Measurements from ENCODE around the gene NEURL1.
"Not testable (repeated sequence)": the region's sequence is repeated elsewhere in the genome, so short reads cannot be mapped to it uniquely, and the experiment has no call there.

Gene NEURL1

DNA sequence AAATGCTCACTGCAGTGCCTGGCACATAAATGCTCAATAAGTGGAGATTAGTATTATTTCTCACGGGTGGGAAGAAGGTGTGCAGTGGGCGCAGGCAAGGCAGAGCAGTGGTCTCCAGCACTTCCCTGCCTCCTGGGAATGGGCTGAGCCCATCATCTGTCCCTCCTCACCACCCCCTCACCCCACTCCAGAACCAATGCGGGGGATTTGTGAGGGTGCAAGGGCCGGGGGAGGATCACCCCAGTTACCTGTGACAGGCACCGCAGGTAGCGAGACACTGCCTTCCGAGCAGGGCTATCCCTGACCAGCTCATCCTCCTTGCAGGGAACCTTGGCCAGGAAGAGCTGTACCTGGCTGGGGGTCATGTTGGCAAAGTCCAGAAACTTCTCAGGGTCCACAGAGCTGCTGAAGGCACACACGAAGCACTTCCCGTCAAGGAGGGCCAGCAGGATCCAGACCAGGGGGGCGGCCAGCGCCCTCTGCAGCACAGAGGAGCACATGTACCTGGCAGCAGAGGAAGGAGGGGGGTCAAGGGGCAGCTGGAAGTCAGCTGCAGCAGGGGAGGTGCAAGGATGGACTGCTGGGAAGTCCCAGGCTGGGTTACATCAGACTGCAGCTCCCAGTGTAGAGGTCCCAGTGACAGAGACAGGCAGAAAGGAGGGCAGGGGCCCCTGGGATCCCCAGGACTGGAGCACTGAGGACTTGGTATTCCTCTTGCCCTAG, 17.3 kb upstream of the NEURL1 start:
- Histone ChIP-seq H3K4me3 (ENCODE audit: insufficient read depth, low read depth, low read length, poor library complexity, severe bottlenecking) (no peak overlapping the region), H3K27me3 (replicated peaks; ENCODE audit: control insufficient read depth, insufficient read depth, low read length, poor library complexity, severe bottlenecking) (no peaks in the 10 kb centered on the region), H3K9me3 (ENCODE audit: control insufficient read depth, low read length) (no peaks in the 10 kb centered on the region), H3K4me1 (ENCODE audit: control insufficient read depth, insufficient read depth, low read length, poor library complexity, severe bottlenecking) (peaks cover 13% of the 10 kb centered on the region), H3K36me3 (ENCODE audit: control insufficient read depth, insufficient read depth, low read length) (no peaks in the 10 kb centered on the region), H3K27ac (ENCODE audit: insufficient read depth, low read length, poor library complexity, severe bottlenecking) (no peak overlapping the region)
- DNase-seq = no peak

DNA sequence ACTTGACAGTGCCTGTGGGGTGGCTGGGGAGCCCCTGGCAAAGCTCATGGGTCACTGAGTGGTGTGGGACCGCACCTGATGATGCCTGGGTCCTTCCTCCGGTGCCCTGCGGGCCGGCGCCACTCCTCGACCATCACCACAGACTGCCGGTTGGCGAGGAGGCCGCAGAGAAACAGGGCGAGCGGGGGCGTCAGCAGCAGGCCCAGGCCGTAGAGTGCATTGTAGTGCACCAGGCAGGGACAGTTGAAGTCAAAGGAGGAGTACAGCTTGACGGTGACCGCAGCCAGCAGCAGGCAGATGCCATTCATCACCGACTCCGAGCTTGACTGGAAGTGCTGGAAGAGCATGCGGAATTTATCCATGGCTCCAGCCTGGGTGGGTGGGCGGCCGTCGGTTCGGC, 14.8 kb upstream of the NEURL1 start:
- no peak for DNase-seq
- Histone ChIP-seq H3K4me1 (ENCODE audit: control insufficient read depth, insufficient read depth, low read length, poor library complexity, severe bottlenecking) (no peaks in the 10 kb centered on the region), H3K9me3 (ENCODE audit: control insufficient read depth, low read length) (no peaks in the 10 kb centered on the region), H3K27ac (ENCODE audit: insufficient read depth, low read length, poor library complexity, severe bottlenecking) (no peak overlapping the region), H3K36me3 (ENCODE audit: control insufficient read depth, insufficient read depth, low read length) (no peaks in the 10 kb centered on the region), H3K27me3 (replicated peaks; ENCODE audit: control insufficient read depth, insufficient read depth, low read length, poor library complexity, severe bottlenecking) (no peaks in the 10 kb centered on the region), H3K4me3 (ENCODE audit: insufficient read depth, low read depth, low read length, poor library complexity, severe bottlenecking) (no peak overlapping the region)

DNA sequence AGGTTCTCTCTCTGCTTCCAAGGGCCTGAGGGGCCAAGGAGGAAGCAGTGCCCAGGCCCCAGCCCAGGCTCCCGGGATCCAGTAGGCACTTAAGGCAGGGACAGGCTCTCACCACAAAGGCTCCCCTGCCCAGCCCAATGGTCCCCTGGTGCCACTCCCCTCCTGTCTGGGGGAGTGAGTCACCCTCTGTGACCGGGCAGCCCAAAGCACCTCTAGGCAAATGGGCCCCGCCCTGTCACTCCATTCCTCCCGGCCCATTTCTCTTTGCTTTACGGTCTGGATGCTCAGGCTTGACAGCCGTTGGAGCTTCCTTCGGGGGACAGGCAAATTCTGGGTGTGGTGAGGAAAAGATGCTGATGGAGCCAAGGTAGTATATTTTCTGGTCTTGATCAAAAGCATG, 14.4 kb upstream of the NEURL1 start, which contains the start of gene CALHM3:
TSS of gene CALHM3 (minus strand) at position 106 of the 400 bp plus-strand sequence. CDS start 208 bp downstream, outside the sequence.
- no peaks in the 10 kb centered on the region for H3K9me3 ChIP-seq (ENCODE audit: control insufficient read depth, low read length)
- no peaks in the 10 kb centered on the region for H3K36me3 ChIP-seq (ENCODE audit: control insufficient read depth, insufficient read depth, low read length)
- no peak within 1 kb of the TSS for H3K27ac ChIP-seq (ENCODE audit: insufficient read depth, low read length, poor library complexity, severe bottlenecking)
- no peak for DNase-seq
- H3K4me1 ChIP-seq (ENCODE audit: control insufficient read depth, insufficient read depth, low read length, poor library complexity, severe bottlenecking) = no peaks in the 10 kb centered on the region
- no peaks in the 10 kb centered on the region for H3K27me3 ChIP-seq (replicated peaks; ENCODE audit: control insufficient read depth, insufficient read depth, low read length, poor library complexity, severe bottlenecking)
- H3K4me3 ChIP-seq (ENCODE audit: insufficient read depth, low read depth, low read length, poor library complexity, severe bottlenecking) = no peak within 1 kb of the TSS

DNA sequence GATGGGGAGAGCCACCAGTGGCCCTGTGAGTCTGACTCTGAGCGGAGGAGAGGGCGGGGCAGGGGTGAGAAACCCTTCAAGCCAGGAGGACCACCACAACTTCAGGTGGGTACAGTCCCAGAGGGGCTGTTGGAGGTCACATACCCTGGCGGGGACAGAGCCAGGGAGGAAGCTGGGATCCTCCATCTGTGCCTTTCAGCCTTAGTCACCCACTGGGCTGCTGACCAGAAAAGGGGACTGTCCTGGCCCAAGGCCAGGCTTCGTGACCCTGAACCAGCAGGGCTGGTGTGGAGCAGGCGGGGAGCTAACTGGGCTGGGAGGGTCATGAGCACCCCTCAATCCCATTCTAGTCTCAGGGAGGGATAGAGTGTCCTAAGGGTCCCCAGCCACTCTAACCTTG, 13.0 kb upstream of the NEURL1 start:
- DNase-seq = no peak
- no peaks in the 10 kb centered on the region for H3K4me1 ChIP-seq (ENCODE audit: control insufficient read depth, insufficient read depth, low read length, poor library complexity, severe bottlenecking)
- H3K36me3 ChIP-seq (ENCODE audit: control insufficient read depth, insufficient read depth, low read length) = no peaks in the 10 kb centered on the region
- H3K9me3 ChIP-seq (ENCODE audit: control insufficient read depth, low read length) = no peaks in the 10 kb centered on the region
- H3K4me3 ChIP-seq (ENCODE audit: insufficient read depth, low read depth, low read length, poor library complexity, severe bottlenecking) = no peak overlapping the region
- H3K27ac ChIP-seq (ENCODE audit: insufficient read depth, low read length, poor library complexity, severe bottlenecking) = no peak overlapping the region
- no peaks in the 10 kb centered on the region for H3K27me3 ChIP-seq (replicated peaks; ENCODE audit: control insufficient read depth, insufficient read depth, low read length, poor library complexity, severe bottlenecking)

DNA sequence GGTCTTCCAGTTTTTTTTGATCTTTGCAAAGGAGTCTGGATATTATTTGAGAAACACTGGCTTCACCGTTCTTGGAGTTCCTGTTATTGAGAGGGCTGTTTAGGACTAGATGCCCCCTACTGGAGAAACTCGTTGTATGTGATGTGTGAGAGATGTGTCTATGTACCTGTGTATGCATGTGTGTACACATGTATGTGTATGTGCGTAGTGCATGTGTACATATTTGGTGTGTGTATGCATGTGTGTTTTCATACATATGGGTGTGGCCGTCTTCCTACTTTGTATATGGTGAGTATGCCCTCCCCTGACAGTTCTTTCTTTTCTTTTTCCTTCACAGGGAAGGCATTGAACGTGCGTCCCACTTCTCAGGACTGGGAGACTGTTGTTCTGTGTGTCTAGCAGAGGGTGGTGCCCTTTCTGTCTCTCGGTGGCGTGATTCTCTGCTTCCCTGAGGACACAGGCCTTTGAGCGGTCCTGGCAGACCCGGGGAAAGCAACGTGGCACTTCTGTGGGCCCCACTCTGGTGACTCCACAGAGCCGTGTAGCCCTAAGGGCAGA, 11.5 kb upstream of the NEURL1 start:
- no peaks in the 10 kb centered on the region for H3K9me3 ChIP-seq (ENCODE audit: control insufficient read depth, low read length)
- no peaks in the 10 kb centered on the region for H3K4me1 ChIP-seq (ENCODE audit: control insufficient read depth, insufficient read depth, low read length, poor library complexity, severe bottlenecking)
- no peaks in the 10 kb centered on the region for H3K36me3 ChIP-seq (ENCODE audit: control insufficient read depth, insufficient read depth, low read length)
- no peak overlapping the region for H3K4me3 ChIP-seq (ENCODE audit: insufficient read depth, low read depth, low read length, poor library complexity, severe bottlenecking)
- DNase-seq = peak in 1 of 3 donors; percentile 24
- no peak overlapping the region for H3K27ac ChIP-seq (ENCODE audit: insufficient read depth, low read length, poor library complexity, severe bottlenecking)
- H3K27me3 ChIP-seq (replicated peaks; ENCODE audit: control insufficient read depth, insufficient read depth, low read length, poor library complexity, severe bottlenecking) = no peaks in the 10 kb centered on the region

GRCh38 chr10:103486635-103487409, 6.7 kb upstream of the NEURL1 start:
- H3K36me3 ChIP-seq (ENCODE audit: control insufficient read depth, insufficient read depth, low read length); H3K27ac ChIP-seq (ENCODE audit: insufficient read depth, low read length, poor library complexity, severe bottlenecking); H3K27me3 ChIP-seq (replicated peaks; ENCODE audit: control insufficient read depth, insufficient read depth, low read length, poor library complexity, severe bottlenecking); H3K4me1 ChIP-seq (ENCODE audit: control insufficient read depth, insufficient read depth, low read length, poor library complexity, severe bottlenecking); H3K9me3 ChIP-seq (ENCODE audit: control insufficient read depth, low read length); H3K4me3 ChIP-seq (ENCODE audit: insufficient read depth, low read depth, low read length, poor library complexity, severe bottlenecking); DNase-seq: not testable (repeated sequence)

DNA sequence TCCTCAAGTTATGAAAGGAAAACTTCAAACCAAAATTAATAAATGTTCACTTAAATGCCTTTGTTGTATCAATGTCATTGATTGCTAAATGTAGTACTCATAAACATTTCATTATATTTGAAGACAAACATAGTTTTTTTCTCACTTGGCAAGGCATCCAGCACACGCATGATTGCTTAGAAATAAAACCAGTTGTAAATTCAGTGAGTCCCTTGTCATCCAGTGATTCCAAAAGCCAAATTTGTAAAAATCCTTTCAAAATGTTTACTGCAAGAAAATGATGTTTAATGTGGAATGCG, 6.1 kb upstream of the NEURL1 start:
- Histone ChIP-seq H3K4me3 (ENCODE audit: insufficient read depth, low read depth, low read length, poor library complexity, severe bottlenecking) (no peak overlapping the region), H3K9me3 (ENCODE audit: control insufficient read depth, low read length) (no peaks in the 10 kb centered on the region), H3K36me3 (ENCODE audit: control insufficient read depth, insufficient read depth, low read length) (no peaks in the 10 kb centered on the region), H3K27ac (ENCODE audit: insufficient read depth, low read length, poor library complexity, severe bottlenecking) (no peak overlapping the region), H3K27me3 (replicated peaks; ENCODE audit: control insufficient read depth, insufficient read depth, low read length, poor library complexity, severe bottlenecking) (no peaks in the 10 kb centered on the region), H3K4me1 (ENCODE audit: control insufficient read depth, insufficient read depth, low read length, poor library complexity, severe bottlenecking) (peaks cover 6% of the 10 kb centered on the region)
- DNase-seq = no peak

- Histone ChIP-seq H3K4me3 (ENCODE audit: insufficient read depth, low read depth, low read length, poor library complexity, severe bottlenecking) (no peak overlapping the region), H3K9me3 (ENCODE audit: control insufficient read depth, low read length) (no peaks in the 10 kb centered on the region), H3K4me1 (ENCODE audit: control insufficient read depth, insufficient read depth, low read length, poor library complexity, severe bottlenecking) (peaks cover 15% of the 10 kb centered on the region), H3K27me3 (replicated peaks; ENCODE audit: control insufficient read depth, insufficient read depth, low read length, poor library complexity, severe bottlenecking) (peaks cover 12% of the 10 kb centered on the region), H3K27ac (ENCODE audit: insufficient read depth, low read length, poor library complexity, severe bottlenecking) (no peak overlapping the region), H3K36me3 (ENCODE audit: control insufficient read depth, insufficient read depth, low read length) (no peaks in the 10 kb centered on the region)
- no peak for DNase-seq
Measured at GRCh38 chr10:103490986-103491314, 2.6 kb upstream of the NEURL1 start.

DNA sequence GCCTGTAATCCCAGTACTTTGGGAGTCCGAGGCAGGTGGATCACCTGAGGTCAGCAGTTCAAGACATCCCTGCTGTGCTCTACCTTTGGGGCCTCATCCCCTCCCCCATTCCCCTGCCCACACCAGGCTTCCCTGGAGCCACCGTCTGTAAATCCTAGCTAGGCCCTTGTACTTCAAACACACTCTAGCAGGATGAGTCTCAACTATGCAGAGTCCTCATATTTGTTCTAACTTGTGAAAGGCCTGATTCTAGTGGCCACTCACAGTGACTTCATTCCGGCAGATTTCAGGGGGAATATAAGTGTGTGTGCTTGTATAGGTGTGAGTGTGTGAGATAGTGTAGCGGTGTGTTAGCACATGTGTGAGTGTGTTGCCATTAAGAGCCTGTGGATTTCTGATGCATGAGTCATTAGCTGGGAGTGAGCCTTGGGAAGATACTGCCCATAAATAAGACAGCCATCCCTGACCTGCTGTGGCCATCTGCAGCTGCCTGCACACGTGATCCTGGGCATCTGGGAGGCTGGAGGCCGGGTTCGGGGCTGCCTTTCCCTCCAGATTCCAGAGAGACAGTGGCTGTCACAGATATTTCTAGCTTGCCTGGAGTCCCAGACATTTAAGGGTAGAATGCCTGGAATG, 1.7 kb upstream of the NEURL1 start:
- no peaks in the 10 kb centered on the region for H3K9me3 ChIP-seq (ENCODE audit: control insufficient read depth, low read length)
- H3K27me3 ChIP-seq (replicated peaks; ENCODE audit: control insufficient read depth, insufficient read depth, low read length, poor library complexity, severe bottlenecking) = peaks cover 12% of the 10 kb centered on the region
- H3K4me3 ChIP-seq (ENCODE audit: insufficient read depth, low read depth, low read length, poor library complexity, severe bottlenecking) = no peak overlapping the region
- H3K36me3 ChIP-seq (ENCODE audit: control insufficient read depth, insufficient read depth, low read length) = no peaks in the 10 kb centered on the region
- no peak for DNase-seq
- H3K27ac ChIP-seq (ENCODE audit: insufficient read depth, low read length, poor library complexity, severe bottlenecking) = no peak overlapping the region
- H3K4me1 ChIP-seq (ENCODE audit: control insufficient read depth, insufficient read depth, low read length, poor library complexity, severe bottlenecking) = peaks cover 15% of the 10 kb centered on the region

Data from effector memory CD4-positive, alpha-beta T cell (primary cell).